Sigmoid colon (tissue), 7 donors: ENCODE data around the gene MB. TPM values are rescaled to one million over a fixed set of nuclear protein-coding genes. Genes with fewer than 3 reads are reported as not detected.

Experiments used
- DNase-seq: peaks from one replicate; pipeline ENCODE4 v3.0.0-alpha.2; 2019
- H3K27ac ChIP-seq, 4 donors: fragments of 200-600 bp; sonication (generic); one replicate each; pipeline ENCODE4 v1.5.1; 2016 to 2019; ENCODE audit warnings: mild to moderate bottlenecking in 1 of 4
- H3K27me3 ChIP-seq, 3 donors: fragments of 200-600 bp; sonication (generic); one replicate each; pipeline ENCODE4 v1.5.1; 2019; ENCODE audit warnings: mild to moderate bottlenecking in 1 of 3
- H3K36me3 ChIP-seq, 4 donors: fragments of 200-600 bp; sonication (generic); one replicate each; pipeline ENCODE4 v1.5.1; 2016 to 2019
- H3K4me1 ChIP-seq, 4 donors: fragments of 200-600 bp; sonication (generic); one replicate each; pipeline ENCODE4 v1.5.1; 2017 to 2019
- H3K4me3 ChIP-seq, 4 donors: fragments of 200-600 bp; sonication (generic); one replicate each; pipeline ENCODE4 v1.5.1; 2017 to 2019; ENCODE audit warnings: mild to moderate bottlenecking in 2 of 4, moderate library complexity in 1 of 4
- H3K9me3 ChIP-seq, 4 donors: fragments of 200-600 bp in 3 of 4; sonication (generic) in 3 of 4; one replicate each; pipeline versions ENCODE4 v1.5.1 to v1.6.1; 2013 to 2019
- EP300 ChIP-seq, 4 donors: sonication (generic); formaldehyde crosslinking; IDR thresholded peaks; one replicate each; pipeline ENCODE4 v1.6.1; 2017; ENCODE audit warnings: antibody characterized with exemption in 4 of 4
- POLR2A ChIP-seq, 2 donors: fragments of 450-650 bp; IDR thresholded peaks; one replicate each; pipeline ENCODE4 v1.6.1; 2016; ENCODE audit warnings: antibody characterized with exemption in 2 of 2, mild to moderate bottlenecking in 2 of 2, moderate library complexity in 2 of 2
- POLR2AphosphoS5 ChIP-seq, 4 donors: sonication (generic); formaldehyde crosslinking; IDR thresholded peaks; one replicate each; pipeline ENCODE4 v1.6.1; 2017; ENCODE audit warnings: antibody characterized with exemption in 4 of 4
- WGBS, 2 donors: extraction: QIAGEN DNeasy Blood & Tissue Kit; methylation state at CpG; one replicate each; pipeline ENCODE4 v1.1.7; 2013; 5-methylcytosine and 5-hydroxymethylcytosine counted together
- intact Hi-C: fragments of 100-400 bp; cut with DNase I; formaldehyde crosslinking; loops from one replicate; pipeline ENCODE4 v1.15.1; 2023
- polyA plus RNA-seq, 3 donors: library from polyadenylated mRNA; stranded (reverse); fragments of 200-250 nt; gene quantifications; one replicate each; pipeline ENCODE4 v1.2.3, GENCODE V29; 2013
- total RNA-seq, 4 donors: library from RNA; depleted of rRNA; stranded (reverse); fragments of >200 nt; gene quantifications; one replicate each; pipeline ENCODE4 v1.1.0, GENCODE V29; 2016
- TF ChIP-seq, protein P1 (sequence below), 4 experiments: fragments of 450-650 bp in 3 of 4; fragments of 200-600 bp in 1 of 4; IDR thresholded peaks; one replicate each; pipeline ENCODE4 v1.5.1; 2016 to 2019; ENCODE audit warnings: antibody characterized with exemption in 4 of 4, mild to moderate bottlenecking in 3 of 4, moderate library complexity in 2 of 4
- donor health status: healthy with polysubstance abuse.
- donor health status: Bipolar disorder and iron deficiency.
- donor health status: healthy.

The MB gene
- total and polyA plus RNA-seq, 7 donors = 0.68 to 84.7 (median 10.3) TPM; not detected in 1

DNA sequence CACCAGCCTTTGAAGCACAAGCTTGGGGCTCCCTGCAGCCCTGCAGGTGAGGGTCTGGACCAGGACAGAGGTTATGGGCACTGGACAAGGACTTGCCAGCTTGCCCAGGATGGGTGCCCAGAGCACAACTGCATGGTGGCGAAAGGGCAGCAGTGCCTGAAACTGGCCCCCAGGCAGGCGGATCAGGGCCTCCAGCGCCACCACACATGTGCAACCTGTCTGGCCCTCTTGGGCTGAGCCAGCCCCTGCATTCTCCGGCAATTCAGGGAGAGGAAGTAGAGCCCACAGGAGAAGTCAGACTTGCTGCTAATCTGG is 18.8 kb downstream of the MB start:
- Histone ChIP-seq H3K4me3 (no peak overlapping the region), H3K9me3 (no peaks in the 10 kb centered on the region), H3K36me3 (no peaks in the 10 kb centered on the region), H3K4me1 (peaks cover 0 to 40% (median 33%) of the 10 kb centered on the region in 4 donors), H3K27ac (peak overlapping the region in 2 of 4 donors; percentile 73 to 80), H3K27me3 (no peaks in the 10 kb centered on the region)
- TF ChIP-seq POLR2AphosphoS5 (IDR thresholded peaks at IDR 0.05) (no peak), POLR2A (IDR thresholded peaks at IDR 0.05) (no peak), EP300 (IDR thresholded peaks at IDR 0.05) (no peak)
- TF ChIP-seq, protein P1, sequence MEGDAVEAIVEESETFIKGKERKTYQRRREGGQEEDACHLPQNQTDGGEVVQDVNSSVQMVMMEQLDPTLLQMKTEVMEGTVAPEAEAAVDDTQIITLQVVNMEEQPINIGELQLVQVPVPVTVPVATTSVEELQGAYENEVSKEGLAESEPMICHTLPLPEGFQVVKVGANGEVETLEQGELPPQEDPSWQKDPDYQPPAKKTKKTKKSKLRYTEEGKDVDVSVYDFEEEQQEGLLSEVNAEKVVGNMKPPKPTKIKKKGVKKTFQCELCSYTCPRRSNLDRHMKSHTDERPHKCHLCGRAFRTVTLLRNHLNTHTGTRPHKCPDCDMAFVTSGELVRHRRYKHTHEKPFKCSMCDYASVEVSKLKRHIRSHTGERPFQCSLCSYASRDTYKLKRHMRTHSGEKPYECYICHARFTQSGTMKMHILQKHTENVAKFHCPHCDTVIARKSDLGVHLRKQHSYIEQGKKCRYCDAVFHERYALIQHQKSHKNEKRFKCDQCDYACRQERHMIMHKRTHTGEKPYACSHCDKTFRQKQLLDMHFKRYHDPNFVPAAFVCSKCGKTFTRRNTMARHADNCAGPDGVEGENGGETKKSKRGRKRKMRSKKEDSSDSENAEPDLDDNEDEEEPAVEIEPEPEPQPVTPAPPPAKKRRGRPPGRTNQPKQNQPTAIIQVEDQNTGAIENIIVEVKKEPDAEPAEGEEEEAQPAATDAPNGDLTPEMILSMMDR (IDR thresholded peaks at IDR 0.05) = no peak
- no peak for DNase-seq
- WGBS, 2 donors = 88 to 95% methylated on average over 4 of the region's 4 CpGs
- intact Hi-C loops = no loop called here

DNA sequence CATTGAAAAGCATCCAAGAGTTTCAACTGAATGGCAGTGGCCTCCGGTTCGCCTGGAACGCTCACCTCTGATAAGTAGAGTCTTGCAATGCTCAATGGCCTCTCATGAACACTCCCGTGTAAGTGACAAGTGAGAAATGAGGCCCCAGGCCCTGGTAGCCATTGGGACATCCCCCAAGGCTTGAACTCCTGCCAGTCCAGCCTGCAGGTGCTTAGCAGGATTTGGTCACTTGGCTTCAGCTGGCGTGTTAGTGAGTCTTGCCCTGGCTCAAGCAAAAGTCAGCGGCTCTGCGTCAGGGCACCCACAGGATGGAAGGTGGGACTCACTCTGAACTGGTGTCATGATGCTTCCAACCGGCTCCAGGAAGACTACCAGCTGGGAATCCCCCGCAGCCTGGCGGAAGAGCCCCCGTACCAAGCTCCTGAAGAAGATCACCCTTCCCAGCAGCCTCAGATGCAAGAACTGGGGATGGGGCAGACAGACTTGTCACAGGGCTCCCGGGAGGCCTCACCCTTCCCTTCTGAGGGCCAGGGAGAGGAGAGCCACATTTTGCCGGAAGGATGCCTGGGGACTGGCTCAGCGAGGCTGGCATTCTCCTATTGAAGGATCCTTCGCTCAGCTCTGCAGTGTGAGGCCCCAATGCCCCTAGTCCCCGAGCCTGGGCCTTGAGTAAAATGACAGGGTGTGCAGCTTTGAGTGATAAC is 19.3 kb downstream of the MB start:
- peak overlapping the region in 3 of 4 donors; percentile 73 to 80 (median 79) for H3K27ac ChIP-seq
- no peaks in the 10 kb centered on the region for H3K27me3 ChIP-seq
- H3K4me3 ChIP-seq = no peak overlapping the region
- TF ChIP-seq POLR2A (IDR thresholded peaks at IDR 0.05) (no peak), POLR2AphosphoS5 (IDR thresholded peaks at IDR 0.05) (no peak), EP300 (IDR thresholded peaks at IDR 0.05) (no peak)
- TF ChIP-seq, protein P1 (IDR thresholded peaks at IDR 0.05) = no peak
- H3K9me3 ChIP-seq = no peaks in the 10 kb centered on the region
- H3K36me3 ChIP-seq = no peaks in the 10 kb centered on the region
- DNase-seq = no peak
- WGBS, 2 donors = 86 to 91% methylated on average over 16 of the region's 16 CpGs
- H3K4me1 ChIP-seq = peaks cover 0 to 46% (median 38%) of the 10 kb centered on the region in 4 donors
- intact Hi-C loops = no loop called here

DNA sequence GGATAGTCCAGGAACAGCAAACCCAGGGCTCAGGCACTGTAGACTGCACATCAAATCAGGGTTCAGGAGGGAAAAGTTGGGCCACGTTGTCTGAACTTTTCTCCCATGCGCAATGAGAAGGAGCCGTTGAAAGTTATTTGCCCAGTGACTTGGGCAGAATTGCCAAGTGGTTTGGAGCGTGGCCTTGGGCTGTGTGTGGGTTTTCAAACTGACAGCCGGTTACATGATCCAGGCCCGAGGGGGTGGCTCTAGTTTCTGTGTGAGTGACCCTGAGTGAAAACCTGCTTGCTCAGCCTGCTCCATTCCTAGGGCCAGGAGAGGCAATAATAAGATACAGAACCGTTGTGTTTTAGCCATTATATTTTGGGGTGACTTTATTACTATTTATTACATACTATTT is 20.3 kb downstream of the MB start:
- TF ChIP-seq, protein P1 (IDR thresholded peaks at IDR 0.05) = no peak
- no peak for TF ChIP-seq POLR2A (IDR thresholded peaks at IDR 0.05)
- peak; percentile 80 to 94 (median 88) for TF ChIP-seq POLR2AphosphoS5 (IDR thresholded peaks at IDR 0.05)
- peak in 2 of 4 donors; percentile 79 to 86 for TF ChIP-seq EP300 (IDR thresholded peaks at IDR 0.05)
- H3K4me3 ChIP-seq = no peak overlapping the region
- no peaks in the 10 kb centered on the region for H3K36me3 ChIP-seq
- intact Hi-C loops = no loop called here
- H3K27ac ChIP-seq = peak overlapping the region in 3 of 4 donors; percentile 73 to 80 (median 79)
- DNase-seq = peak; percentile 92
- H3K4me1 ChIP-seq = peaks cover 0 to 56% (median 48%) of the 10 kb centered on the region in 4 donors
- no peaks in the 10 kb centered on the region for H3K27me3 ChIP-seq
- WGBS, 2 donors = 75 to 80% methylated on average over 7 of the region's 7 CpGs
- no peaks in the 10 kb centered on the region for H3K9me3 ChIP-seq

DNA sequence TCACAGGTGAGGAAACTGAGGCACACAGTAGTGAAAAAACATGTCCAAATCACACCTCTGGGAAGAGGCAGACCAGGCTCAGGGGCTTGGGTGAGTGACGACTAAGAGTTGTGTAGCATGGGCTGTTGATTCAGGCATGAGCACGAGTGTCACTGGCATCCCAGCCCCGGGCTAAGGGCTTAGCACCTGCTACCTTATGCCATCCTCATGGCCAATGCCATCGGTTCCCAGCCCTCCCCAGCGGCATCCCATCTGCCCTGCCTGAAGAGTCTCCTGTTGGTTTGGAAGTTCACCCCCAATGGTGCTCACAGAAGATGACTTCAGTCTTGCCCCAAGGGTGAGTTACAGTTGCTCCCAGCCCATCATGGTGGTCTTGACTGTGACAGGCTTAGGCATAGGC is 22.4 kb downstream of the MB start:
- peaks cover 0 to 66% (median 51%) of the 10 kb centered on the region in 4 donors for H3K4me1 ChIP-seq
- DNase-seq = no peak
- H3K36me3 ChIP-seq = no peaks in the 10 kb centered on the region
- 90 to 97% methylated on average over 5 of the region's 5 CpGs for WGBS, 2 donors
- H3K27ac ChIP-seq = peak overlapping the region in 3 of 4 donors; percentile 80 to 86 (median 84)
- H3K27me3 ChIP-seq = no peaks in the 10 kb centered on the region
- intact Hi-C loops = no loop called here
- H3K4me3 ChIP-seq = no peak overlapping the region
- no peak for TF ChIP-seq POLR2A (IDR thresholded peaks at IDR 0.05)
- TF ChIP-seq EP300 (IDR thresholded peaks at IDR 0.05) = no peak
- no peaks in the 10 kb centered on the region for H3K9me3 ChIP-seq

DNA sequence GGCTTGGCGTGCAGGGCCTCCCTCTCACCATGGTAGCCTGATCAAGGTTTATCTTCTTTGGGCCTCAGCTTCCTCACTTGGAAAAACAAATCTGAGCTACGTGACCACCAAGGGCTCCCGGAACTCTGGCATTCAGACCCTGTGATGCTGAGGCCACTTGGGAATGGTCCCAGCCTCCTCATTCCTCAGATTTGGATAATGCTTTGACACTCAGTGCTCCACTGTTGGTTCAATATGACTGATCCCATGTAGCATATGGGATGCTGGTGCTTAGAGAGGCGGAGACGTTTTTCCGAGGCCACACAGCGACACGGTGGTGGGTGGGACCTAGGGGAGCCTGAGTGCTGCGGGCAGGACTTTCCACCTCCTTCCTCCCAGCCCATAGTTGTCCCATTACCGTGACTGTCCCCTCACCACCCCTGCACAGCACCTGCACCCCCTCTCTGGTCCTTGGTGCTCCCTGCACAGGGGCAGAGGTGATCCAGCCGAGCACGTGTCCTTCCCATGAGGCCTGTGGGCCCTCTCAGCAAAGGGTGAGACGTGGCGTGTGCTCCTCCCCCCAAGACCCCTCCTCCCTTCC is 23.1 kb downstream of the MB start:
- 82 to 85% methylated on average over 14 of the region's 14 CpGs for WGBS, 2 donors
- DNase-seq = no peak
- peak overlapping the region; percentile 72 to 86 (median 82) for H3K27ac ChIP-seq
- H3K9me3 ChIP-seq = no peaks in the 10 kb centered on the region
- TF ChIP-seq EP300 (IDR thresholded peaks at IDR 0.05) (no peak), POLR2A (IDR thresholded peaks at IDR 0.05) (no peak), POLR2AphosphoS5 (IDR thresholded peaks at IDR 0.05) (no peak)
- TF ChIP-seq, protein P1 (IDR thresholded peaks at IDR 0.05) = no peak
- intact Hi-C loops = no loop called here
- no peaks in the 10 kb centered on the region for H3K27me3 ChIP-seq
- H3K4me3 ChIP-seq = no peak overlapping the region
- peaks cover 0 to 73% (median 54%) of the 10 kb centered on the region in 4 donors for H3K4me1 ChIP-seq
- H3K36me3 ChIP-seq = no peaks in the 10 kb centered on the region
